ENCODE results near the gene SEZ6. TPM values are rescaled to one million over a fixed set of nuclear protein-coding genes. Genes with fewer than 3 reads are reported as not detected.
A peak's percentile ranks its signal among the peaks of the same experiment; 100 is the strongest.

Gene SEZ6
- total RNA-seq, 3 donors from 2014 or later (not counting 1 experiment from before 2014, with no cell fraction given) = 0.33 to 1.4 (median 0.97) TPM

DNA sequence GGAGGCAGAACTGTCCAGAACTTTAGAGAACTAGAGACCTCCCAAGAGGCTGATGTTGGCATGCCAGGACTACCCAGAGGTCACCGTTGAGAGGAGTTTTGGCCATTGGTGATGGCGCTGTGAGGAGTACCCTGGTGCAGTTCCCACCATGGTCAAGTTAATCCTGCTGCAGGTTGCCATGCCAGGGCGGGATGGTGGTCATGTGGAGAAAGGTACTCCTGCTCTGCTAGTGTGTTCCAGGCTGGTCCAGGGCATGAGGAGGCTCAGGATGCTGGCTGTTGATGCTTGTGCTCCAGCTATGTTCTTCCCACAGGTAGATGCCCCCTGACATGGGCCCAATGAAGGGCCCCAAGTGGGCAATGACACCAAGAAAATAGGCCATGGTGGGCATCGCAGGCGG lies 50.4 kb downstream of the SEZ6 start:
- H3K27ac ChIP-seq (ENCODE audit: low read length) = no peak overlapping the region
- H3K36me3 Mint-ChIP-seq = no peaks in the 10 kb centered on the region
- DNase-seq = no peak
- no peak for TF ChIP-seq CTCF (IDR thresholded peaks at IDR 0.05)
- H3K27ac Mint-ChIP-seq = no peak overlapping the region
- no peaks in the 10 kb centered on the region for H3K9me3 Mint-ChIP-seq
- intact Hi-C loops (cut with micrococcal nuclease) = no loop called here
- H3K9me3 ChIP-seq (ENCODE audit: control insufficient read depth, insufficient read depth, low read length) = no peaks in the 10 kb centered on the region
- WGBS (ENCODE audit: insufficient coverage) = 96% methylated on average over 5 of the region's 5 CpGs
- peaks cover 0 to 3% of the 10 kb centered on the region in 2 donors for H3K4me1 Mint-ChIP-seq
- no peaks in the 10 kb centered on the region for H3K27me3 Mint-ChIP-seq (ENCODE audit: low read depth in 2 of 2)
- no peak for ATAC-seq
- H3K27me3 ChIP-seq (ENCODE audit: control insufficient read depth, insufficient read depth, low read length) = no peaks in the 10 kb centered on the region
- no peak overlapping the region for H3K4me3 ChIP-seq (ENCODE audit: low read length)
- H3K4me3 Mint-ChIP-seq = no peak overlapping the region
- H3K4me1 ChIP-seq (ENCODE audit: control insufficient read depth, insufficient read depth, low read length) = peaks cover 16% of the 10 kb centered on the region
- no peaks in the 10 kb centered on the region for H3K36me3 ChIP-seq (ENCODE audit: control insufficient read depth, insufficient read depth, low read length)

DNA sequence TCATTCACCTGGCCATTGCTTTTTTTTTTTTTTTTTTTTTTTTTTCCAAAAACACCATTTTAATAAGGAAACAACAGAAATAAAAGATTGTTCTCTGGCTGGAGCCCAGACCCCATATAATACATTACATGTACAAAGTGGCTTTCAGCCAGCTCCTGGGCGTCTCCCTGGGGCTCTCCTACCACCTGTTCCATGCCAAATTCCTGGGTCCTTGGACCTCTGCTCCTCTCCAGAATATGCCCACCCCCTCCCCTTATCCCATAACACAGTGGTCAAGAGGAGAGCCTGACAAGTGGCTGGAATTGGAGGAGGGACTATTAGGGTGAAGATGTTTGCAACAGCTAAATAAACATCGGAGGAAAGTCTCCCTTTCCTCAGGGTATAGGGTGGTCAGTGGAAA lies 50.9 kb downstream of the SEZ6 start:
- H3K4me1 Mint-ChIP-seq = peaks cover 0 to 5% of the 10 kb centered on the region in 2 donors
- no peaks in the 10 kb centered on the region for H3K9me3 ChIP-seq (ENCODE audit: control insufficient read depth, insufficient read depth, low read length)
- no peaks in the 10 kb centered on the region for H3K27me3 ChIP-seq (ENCODE audit: control insufficient read depth, insufficient read depth, low read length)
- H3K36me3 Mint-ChIP-seq = no peaks in the 10 kb centered on the region
- no peak for DNase-seq
- no peak overlapping the region for H3K4me3 Mint-ChIP-seq
- ATAC-seq = no peak
- H3K27ac ChIP-seq (ENCODE audit: low read length) = no peak overlapping the region
- peaks cover 16% of the 10 kb centered on the region for H3K4me1 ChIP-seq (ENCODE audit: control insufficient read depth, insufficient read depth, low read length)
- WGBS (ENCODE audit: insufficient coverage) = 95% methylated on average over 2 of the region's 2 CpGs
- H3K36me3 ChIP-seq (ENCODE audit: control insufficient read depth, insufficient read depth, low read length) = no peaks in the 10 kb centered on the region
- no peaks in the 10 kb centered on the region for H3K9me3 Mint-ChIP-seq
- intact Hi-C loops (cut with micrococcal nuclease) = loop anchor here (5.0 kb wide), 1 partner anchor 162 kb away; no protein-coding TSS in a partner anchor
- no peak for TF ChIP-seq CTCF (IDR thresholded peaks at IDR 0.05)
- H3K4me3 ChIP-seq (ENCODE audit: low read length) = no peak overlapping the region
- no peaks in the 10 kb centered on the region for H3K27me3 Mint-ChIP-seq (ENCODE audit: low read depth in 2 of 2)
- H3K27ac Mint-ChIP-seq = no peak overlapping the region

DNA sequence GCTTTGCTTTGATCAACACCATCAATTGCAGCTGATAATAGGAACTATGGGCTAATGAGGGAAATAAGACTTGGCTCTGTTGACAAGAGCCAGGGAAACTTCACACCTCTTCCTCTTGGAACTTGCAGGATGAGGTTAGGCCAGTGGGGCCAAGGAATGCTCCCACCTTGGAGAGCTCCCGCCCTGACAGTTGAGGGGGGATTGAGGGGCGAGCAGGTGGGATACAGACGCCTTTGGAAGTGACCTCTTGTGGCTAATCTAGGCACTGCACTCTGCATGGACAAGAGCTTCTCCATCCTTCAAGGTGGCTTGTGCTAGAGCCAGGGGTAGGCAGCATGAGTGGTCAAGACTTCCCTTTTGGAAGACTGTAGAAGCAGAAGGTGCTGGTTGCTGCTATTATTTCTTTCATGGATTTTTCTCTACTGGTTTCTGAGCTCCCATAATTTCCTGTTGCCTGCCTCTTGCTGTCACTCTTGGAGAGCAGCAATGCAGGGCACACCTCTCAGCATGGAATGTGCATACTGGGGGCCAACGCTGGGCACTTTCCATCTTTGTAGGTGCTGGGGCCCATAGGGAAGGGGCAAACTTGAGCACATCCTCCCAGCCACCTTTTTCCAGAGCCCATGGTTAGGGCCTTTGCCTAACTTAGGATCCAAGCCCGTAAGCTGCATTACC lies 52.3 kb downstream of the SEZ6 start:
- no peaks in the 10 kb centered on the region for H3K9me3 Mint-ChIP-seq
- 37% methylated on average over 5 of the region's 5 CpGs for WGBS (ENCODE audit: insufficient coverage)

More for the DNA sequence above, 52.3 kb downstream of the SEZ6 start:
- ATAC-seq (no peak), DNase-seq (peak in 1 of 2 donors; percentile 76)
- Mint-ChIP-seq H3K27me3 (ENCODE audit: low read depth in 2 of 2) (no peaks in the 10 kb centered on the region), H3K4me1 (peaks cover 5 to 11% of the 10 kb centered on the region in 2 donors), H3K27ac (no peak overlapping the region), H3K4me3 (peak overlapping the region; percentile 17), H3K36me3 (no peaks in the 10 kb centered on the region)
- Histone ChIP-seq H3K9me3 (ENCODE audit: control insufficient read depth, insufficient read depth, low read length) (no peaks in the 10 kb centered on the region), H3K4me3 (ENCODE audit: low read length) (no peak overlapping the region), H3K27ac (ENCODE audit: low read length) (peak overlapping the region; percentile 71), H3K4me1 (ENCODE audit: control insufficient read depth, insufficient read depth, low read length) (peaks cover 22% of the 10 kb centered on the region), H3K27me3 (ENCODE audit: control insufficient read depth, insufficient read depth, low read length) (no peaks in the 10 kb centered on the region), H3K36me3 (ENCODE audit: control insufficient read depth, insufficient read depth, low read length) (no peaks in the 10 kb centered on the region)
- intact Hi-C loops (cut with micrococcal nuclease) = loop anchor here (2.0 to 5.0 kb wide), 3 partner anchors 51 to 164 kb away; partner anchors contain the start of genes DHRS13 and FAM222B
- peak; percentile 86 for TF ChIP-seq CTCF (IDR thresholded peaks at IDR 0.05)
